ENCODE data around the gene NR5A1.

Gene NR5A1

DNA sequence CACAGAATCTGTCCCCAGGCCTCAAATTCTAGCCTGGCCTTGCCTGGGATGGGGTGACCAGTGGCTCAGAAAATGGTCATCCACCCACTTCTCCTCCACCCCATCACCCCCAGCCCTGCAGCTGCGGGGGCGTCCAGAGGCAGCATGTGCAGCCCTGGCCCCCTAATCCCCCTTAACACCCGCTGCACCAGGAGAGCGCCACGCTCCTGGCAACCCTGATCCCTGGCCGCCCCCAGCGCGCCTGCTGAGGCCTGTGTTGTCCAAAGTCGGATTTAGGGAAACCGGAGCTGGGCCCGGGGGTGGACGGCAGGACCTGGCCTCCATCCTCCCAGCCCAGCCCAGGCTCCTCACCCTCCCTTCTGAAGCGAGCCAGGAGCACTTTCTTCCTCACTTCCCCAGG is 22.0 kb downstream of the NR5A1 start:
- peaks cover 0 to 3% of the 10 kb centered on the region in 2 donors for H3K4me1 ChIP-seq (ENCODE audit: control insufficient read depth in 1 of 2, insufficient read depth in 2 of 2, low read length in 2 of 2)
- H3K4me3 ChIP-seq (ENCODE audit: low read depth in 1 of 2, low read length in 2 of 2), result no peak overlapping the region
- no peak overlapping the region for H3K27ac ChIP-seq (ENCODE audit: low read depth, low read length)
- H3K27me3 ChIP-seq (ENCODE audit: control insufficient read depth in 1 of 2, insufficient read depth in 2 of 2, low read length in 2 of 2), result peaks cover 9 to 37% of the 10 kb centered on the region in 2 donors
- H3K9ac ChIP-seq (ENCODE audit: low read depth in 1 of 2, low read length in 2 of 2), result no peak overlapping the region
- no peaks in the 10 kb centered on the region for H3K36me3 ChIP-seq (ENCODE audit: control insufficient read depth in 1 of 2, insufficient read depth in 2 of 2, low read length in 2 of 2)
- H3K9me3 ChIP-seq (ENCODE audit: control insufficient read depth in 1 of 2, low read length in 2 of 2), result no peaks in the 10 kb centered on the region

DNA sequence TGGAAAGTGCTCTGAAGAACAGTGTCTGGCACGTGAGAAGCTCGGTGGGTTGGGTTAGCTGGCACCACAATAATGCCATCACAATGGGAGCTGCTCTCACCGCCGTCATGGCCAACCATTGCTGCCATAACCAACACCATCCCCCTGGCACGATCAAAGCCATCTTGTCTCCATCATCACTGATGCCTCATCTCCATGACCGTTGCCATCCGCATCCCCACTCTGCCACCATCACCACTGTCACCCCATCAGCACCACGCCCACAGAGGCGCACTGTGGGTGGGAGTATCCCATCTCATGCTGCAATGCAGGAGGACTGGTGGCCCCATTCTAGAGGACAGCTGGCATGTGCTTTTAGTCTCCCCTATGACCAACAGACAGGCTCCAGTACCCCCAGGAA is 23.7 kb downstream of the NR5A1 start:
- Histone ChIP-seq H3K4me3 (ENCODE audit: low read depth in 1 of 2, low read length in 2 of 2) (no peak overlapping the region), H3K9me3 (ENCODE audit: control insufficient read depth in 1 of 2, low read length in 2 of 2) (no peaks in the 10 kb centered on the region), H3K36me3 (ENCODE audit: control insufficient read depth in 1 of 2, insufficient read depth in 2 of 2, low read length in 2 of 2) (no peaks in the 10 kb centered on the region), H3K9ac (ENCODE audit: low read depth in 1 of 2, low read length in 2 of 2) (no peak overlapping the region), H3K27ac (ENCODE audit: low read depth, low read length) (no peak overlapping the region), H3K4me1 (ENCODE audit: control insufficient read depth in 1 of 2, insufficient read depth in 2 of 2, low read length in 2 of 2) (peaks cover 0 to 4% of the 10 kb centered on the region in 2 donors), H3K27me3 (ENCODE audit: control insufficient read depth in 1 of 2, insufficient read depth in 2 of 2, low read length in 2 of 2) (peaks cover 22 to 42% of the 10 kb centered on the region in 2 donors)

DNA sequence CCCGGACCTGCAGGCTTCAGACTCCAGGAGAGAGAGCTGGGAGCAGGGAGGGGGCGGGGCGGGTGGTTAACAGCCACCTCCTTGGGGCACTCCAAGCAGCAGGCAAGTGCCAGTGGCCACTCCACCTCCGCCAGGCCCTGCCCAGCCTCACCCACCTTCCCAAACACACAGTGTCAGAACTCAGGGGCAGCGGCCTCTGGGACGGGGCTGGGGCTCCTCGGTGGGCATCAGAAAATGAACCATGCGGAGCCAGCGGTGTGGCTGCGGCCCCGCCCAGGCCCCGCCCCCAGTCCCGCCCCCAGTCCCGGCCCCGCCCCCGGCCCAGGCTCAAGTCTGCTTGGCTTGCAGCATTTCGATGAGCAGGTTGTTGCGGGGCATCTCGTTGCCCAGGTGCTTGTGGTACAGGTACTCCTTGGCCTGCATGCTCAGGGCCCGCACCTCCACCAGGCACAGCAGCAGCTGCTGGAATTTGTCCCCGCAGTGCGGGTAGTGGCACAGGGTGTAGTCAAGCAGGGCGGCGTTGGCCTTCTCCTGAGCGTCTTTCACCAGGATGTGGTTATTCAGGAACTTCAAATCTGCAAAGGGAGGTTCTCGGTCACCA is 24.7 kb downstream of the NR5A1 start:
- Histone ChIP-seq H3K27ac (ENCODE audit: low read depth, low read length) (no peak overlapping the region), H3K9ac (ENCODE audit: low read depth in 1 of 2, low read length in 2 of 2) (no peak overlapping the region), H3K4me3 (ENCODE audit: low read depth in 1 of 2, low read length in 2 of 2) (no peak overlapping the region), H3K27me3 (ENCODE audit: control insufficient read depth in 1 of 2, insufficient read depth in 2 of 2, low read length in 2 of 2) (peaks cover 29 to 47% of the 10 kb centered on the region in 2 donors), H3K36me3 (ENCODE audit: control insufficient read depth in 1 of 2, insufficient read depth in 2 of 2, low read length in 2 of 2) (no peaks in the 10 kb centered on the region), H3K9me3 (ENCODE audit: control insufficient read depth in 1 of 2, low read length in 2 of 2) (no peaks in the 10 kb centered on the region), H3K4me1 (ENCODE audit: control insufficient read depth in 1 of 2, insufficient read depth in 2 of 2, low read length in 2 of 2) (peaks cover 0 to 4% of the 10 kb centered on the region in 2 donors)

DNA sequence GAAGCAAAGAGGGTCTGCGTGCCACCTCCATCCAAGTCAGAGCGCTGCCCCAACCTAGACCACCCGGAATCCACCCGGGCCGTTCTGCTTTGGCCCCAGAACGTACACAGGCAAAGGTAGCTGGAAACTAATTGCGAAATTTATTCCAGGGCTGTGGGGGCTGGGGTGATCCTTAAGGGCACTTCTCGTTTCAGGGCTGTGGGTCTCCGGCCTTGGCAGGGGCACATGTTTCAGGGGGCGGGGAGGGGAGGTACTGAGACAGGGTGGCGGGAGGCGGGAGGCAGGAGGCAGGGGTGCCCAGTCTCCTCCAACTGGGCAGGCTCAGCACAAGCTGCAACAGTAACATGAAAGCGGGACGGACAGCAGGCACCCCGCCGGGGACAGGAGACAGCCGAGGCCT is 26.1 kb downstream of the NR5A1 start:
- H3K9me3 ChIP-seq (ENCODE audit: control insufficient read depth in 1 of 2, low read length in 2 of 2), result no peaks in the 10 kb centered on the region
- no peaks in the 10 kb centered on the region for H3K36me3 ChIP-seq (ENCODE audit: control insufficient read depth in 1 of 2, insufficient read depth in 2 of 2, low read length in 2 of 2)
- H3K27me3 ChIP-seq (ENCODE audit: control insufficient read depth in 1 of 2, insufficient read depth in 2 of 2, low read length in 2 of 2), result peaks cover 32 to 36% of the 10 kb centered on the region in 2 donors
- H3K4me3 ChIP-seq (ENCODE audit: low read depth in 1 of 2, low read length in 2 of 2), result no peak overlapping the region
- peaks cover 0 to 4% of the 10 kb centered on the region in 2 donors for H3K4me1 ChIP-seq (ENCODE audit: control insufficient read depth in 1 of 2, insufficient read depth in 2 of 2, low read length in 2 of 2)
- no peak overlapping the region for H3K9ac ChIP-seq (ENCODE audit: low read depth in 1 of 2, low read length in 2 of 2)
- no peak overlapping the region for H3K27ac ChIP-seq (ENCODE audit: low read depth, low read length)

DNA sequence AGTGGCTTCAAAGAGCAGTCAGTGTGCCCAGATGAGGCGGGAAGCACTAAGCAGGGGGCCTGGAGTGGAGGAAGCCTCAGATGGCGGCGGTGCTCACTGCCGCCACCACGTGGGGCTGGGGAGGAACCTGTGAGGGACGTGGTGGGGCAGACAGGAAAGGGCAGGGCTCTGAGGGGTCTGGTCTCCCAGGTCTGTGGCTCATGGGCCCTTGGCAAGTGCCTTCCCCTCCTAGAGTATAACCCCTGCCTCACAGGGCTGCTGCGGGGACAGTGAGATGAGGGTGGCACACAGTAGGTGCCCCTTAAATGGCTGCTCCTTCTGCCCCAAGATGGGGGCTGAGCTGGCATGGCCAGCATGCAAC is 26.6 kb downstream of the NR5A1 start:
- no peak overlapping the region for H3K4me3 ChIP-seq (ENCODE audit: low read depth in 1 of 2, low read length in 2 of 2)
- H3K9ac ChIP-seq (ENCODE audit: low read depth in 1 of 2, low read length in 2 of 2), result no peak overlapping the region
- no peaks in the 10 kb centered on the region for H3K36me3 ChIP-seq (ENCODE audit: control insufficient read depth in 1 of 2, insufficient read depth in 2 of 2, low read length in 2 of 2)
- peaks cover 30 to 41% of the 10 kb centered on the region in 2 donors for H3K27me3 ChIP-seq (ENCODE audit: control insufficient read depth in 1 of 2, insufficient read depth in 2 of 2, low read length in 2 of 2)
- H3K9me3 ChIP-seq (ENCODE audit: control insufficient read depth in 1 of 2, low read length in 2 of 2), result no peaks in the 10 kb centered on the region
- H3K27ac ChIP-seq (ENCODE audit: low read depth, low read length), result no peak overlapping the region
- peaks cover 0 to 4% of the 10 kb centered on the region in 2 donors for H3K4me1 ChIP-seq (ENCODE audit: control insufficient read depth in 1 of 2, insufficient read depth in 2 of 2, low read length in 2 of 2)

DNA sequence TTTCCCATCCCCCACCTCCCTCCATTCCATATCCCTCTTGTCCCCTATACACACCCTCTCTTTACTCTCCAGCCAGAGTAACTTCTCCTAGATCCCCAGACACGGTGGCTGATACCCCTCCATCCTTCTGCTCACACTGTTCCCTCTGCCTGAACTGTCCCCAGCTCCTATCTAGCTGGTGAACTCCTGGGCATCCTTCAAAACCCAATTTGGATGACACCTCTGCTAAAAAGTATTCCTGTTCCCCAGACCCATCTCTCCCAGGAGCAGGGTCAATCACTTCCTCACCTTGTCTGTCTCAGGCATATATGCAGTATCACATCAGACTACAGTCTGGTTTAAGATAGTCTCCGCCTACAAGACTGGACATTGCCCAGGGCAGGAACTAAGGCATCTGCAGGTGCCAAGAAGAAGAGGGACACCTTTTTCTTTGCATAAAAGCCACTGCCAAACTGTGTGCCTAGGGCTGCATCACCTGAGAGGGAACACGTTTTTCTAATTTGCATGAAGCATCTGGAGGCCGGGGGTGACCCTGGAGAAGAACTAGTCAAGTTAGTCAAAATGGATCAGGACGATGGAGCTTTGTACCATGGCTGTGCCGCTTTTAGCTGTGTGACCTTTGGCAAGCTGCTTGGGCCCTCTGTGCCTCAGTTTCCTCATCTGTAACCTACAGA is 27.1 kb downstream of the NR5A1 start:
- Histone ChIP-seq H3K4me1 (ENCODE audit: control insufficient read depth in 1 of 2, insufficient read depth in 2 of 2, low read length in 2 of 2) (peaks cover 0 to 4% of the 10 kb centered on the region in 2 donors), H3K9me3 (ENCODE audit: control insufficient read depth in 1 of 2, low read length in 2 of 2) (no peaks in the 10 kb centered on the region), H3K36me3 (ENCODE audit: control insufficient read depth in 1 of 2, insufficient read depth in 2 of 2, low read length in 2 of 2) (no peaks in the 10 kb centered on the region), H3K4me3 (ENCODE audit: low read depth in 1 of 2, low read length in 2 of 2) (no peak overlapping the region), H3K27ac (ENCODE audit: low read depth, low read length) (no peak overlapping the region), H3K9ac (ENCODE audit: low read depth in 1 of 2, low read length in 2 of 2) (no peak overlapping the region), H3K27me3 (ENCODE audit: control insufficient read depth in 1 of 2, insufficient read depth in 2 of 2, low read length in 2 of 2) (peaks cover 32 to 41% of the 10 kb centered on the region in 2 donors)

DNA sequence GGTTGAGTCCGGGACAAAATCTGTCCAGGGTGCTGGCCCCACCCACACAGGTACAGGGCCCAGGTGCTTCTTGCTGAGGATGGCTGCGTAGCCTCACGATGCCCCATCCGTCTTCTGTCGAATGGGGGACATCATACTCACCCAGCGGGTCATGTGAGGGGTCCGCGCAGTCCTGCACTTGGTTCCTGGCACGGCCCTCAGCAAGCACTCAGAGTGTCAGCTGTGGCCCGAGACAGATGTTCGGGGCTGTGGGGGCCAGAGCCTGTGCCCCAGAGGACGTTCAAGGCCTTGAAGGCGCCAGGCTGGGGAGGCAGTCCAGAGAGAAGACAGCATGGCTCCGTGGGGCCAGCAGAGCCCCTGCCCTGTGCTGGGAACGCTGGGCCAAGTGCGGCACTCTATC is 27.8 kb downstream of the NR5A1 start:
- Histone ChIP-seq H3K4me3 (ENCODE audit: low read depth in 1 of 2, low read length in 2 of 2) (no peak overlapping the region), H3K27me3 (ENCODE audit: control insufficient read depth in 1 of 2, insufficient read depth in 2 of 2, low read length in 2 of 2) (peaks cover 36 to 41% of the 10 kb centered on the region in 2 donors), H3K36me3 (ENCODE audit: control insufficient read depth in 1 of 2, insufficient read depth in 2 of 2, low read length in 2 of 2) (no peaks in the 10 kb centered on the region), H3K9ac (ENCODE audit: low read depth in 1 of 2, low read length in 2 of 2) (no peak overlapping the region), H3K4me1 (ENCODE audit: control insufficient read depth in 1 of 2, insufficient read depth in 2 of 2, low read length in 2 of 2) (peaks cover 0 to 4% of the 10 kb centered on the region in 2 donors), H3K9me3 (ENCODE audit: control insufficient read depth in 1 of 2, low read length in 2 of 2) (no peaks in the 10 kb centered on the region), H3K27ac (ENCODE audit: low read depth, low read length) (no peak overlapping the region)

DNA sequence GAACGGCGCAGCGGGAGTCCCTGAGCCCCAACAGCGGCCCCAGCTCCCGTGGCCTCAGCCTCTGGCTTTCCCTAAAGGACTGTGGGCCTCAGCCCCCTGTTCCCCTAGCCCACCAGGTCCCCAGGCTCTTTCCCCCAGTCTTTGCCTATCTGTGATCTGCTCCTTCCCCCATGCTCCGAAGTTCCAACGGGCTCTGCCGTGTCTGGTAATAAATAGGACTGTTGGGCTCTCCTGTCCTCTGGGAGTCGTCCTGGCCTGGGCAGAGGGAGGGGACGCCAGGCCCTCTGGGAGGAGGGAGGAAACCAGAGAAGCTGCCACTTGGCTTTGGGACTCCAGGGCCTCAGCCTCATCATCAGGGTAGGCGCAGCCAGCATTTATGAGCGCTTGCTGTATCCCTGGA is 28.8 kb downstream of the NR5A1 start:
- H3K27me3 ChIP-seq (ENCODE audit: control insufficient read depth in 1 of 2, insufficient read depth in 2 of 2, low read length in 2 of 2), result peaks cover 36 to 41% of the 10 kb centered on the region in 2 donors

DNA sequence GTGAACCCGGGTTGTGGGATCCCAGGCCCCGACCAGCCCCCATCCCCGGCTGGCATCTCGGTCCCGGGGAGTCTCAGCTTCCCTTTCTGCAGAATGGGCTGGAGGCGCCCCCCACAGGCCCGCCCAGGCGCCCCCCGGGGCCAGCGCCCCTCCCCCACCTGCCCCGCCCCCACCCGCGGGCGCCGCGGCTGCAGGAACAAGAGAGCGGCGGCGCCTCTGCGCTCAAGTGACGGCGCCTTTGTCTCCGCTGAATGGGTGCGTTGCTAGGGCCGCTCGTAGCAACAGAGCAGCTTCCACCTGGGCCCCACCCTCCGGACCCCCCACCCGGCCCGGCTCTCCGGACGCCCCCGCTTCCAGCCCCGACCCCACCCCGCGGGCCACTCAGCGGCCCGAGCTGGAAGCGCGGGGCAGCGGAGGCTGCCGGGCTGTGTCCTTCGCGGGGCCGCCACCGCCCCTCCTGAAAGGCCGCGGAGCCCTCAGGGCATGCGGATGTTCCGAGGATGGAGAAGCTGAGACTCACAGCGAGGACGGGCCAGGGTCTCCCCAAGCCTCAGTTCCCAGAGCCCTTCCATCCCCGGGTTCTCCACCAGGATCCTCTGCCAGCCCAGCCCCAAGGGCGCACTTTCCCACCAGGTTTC is 29.4 kb downstream of the NR5A1 start:
- peaks cover 36 to 41% of the 10 kb centered on the region in 2 donors for H3K27me3 ChIP-seq (ENCODE audit: control insufficient read depth in 1 of 2, insufficient read depth in 2 of 2, low read length in 2 of 2)
- no peak overlapping the region for H3K4me3 ChIP-seq (ENCODE audit: low read depth in 1 of 2, low read length in 2 of 2)
- peaks cover 0 to 4% of the 10 kb centered on the region in 2 donors for H3K4me1 ChIP-seq (ENCODE audit: control insufficient read depth in 1 of 2, insufficient read depth in 2 of 2, low read length in 2 of 2)

More for the DNA sequence above, 28.8 kb downstream of the NR5A1 start:
- H3K9me3 ChIP-seq (ENCODE audit: control insufficient read depth in 1 of 2, low read length in 2 of 2), result no peaks in the 10 kb centered on the region
- H3K9ac ChIP-seq (ENCODE audit: low read depth in 1 of 2, low read length in 2 of 2), result no peak overlapping the region
- peaks cover 0 to 4% of the 10 kb centered on the region in 2 donors for H3K4me1 ChIP-seq (ENCODE audit: control insufficient read depth in 1 of 2, insufficient read depth in 2 of 2, low read length in 2 of 2)
- no peaks in the 10 kb centered on the region for H3K36me3 ChIP-seq (ENCODE audit: control insufficient read depth in 1 of 2, insufficient read depth in 2 of 2, low read length in 2 of 2)
- no peak overlapping the region for H3K27ac ChIP-seq (ENCODE audit: low read depth, low read length)
- H3K4me3 ChIP-seq (ENCODE audit: low read depth in 1 of 2, low read length in 2 of 2), result no peak overlapping the region

DNA sequence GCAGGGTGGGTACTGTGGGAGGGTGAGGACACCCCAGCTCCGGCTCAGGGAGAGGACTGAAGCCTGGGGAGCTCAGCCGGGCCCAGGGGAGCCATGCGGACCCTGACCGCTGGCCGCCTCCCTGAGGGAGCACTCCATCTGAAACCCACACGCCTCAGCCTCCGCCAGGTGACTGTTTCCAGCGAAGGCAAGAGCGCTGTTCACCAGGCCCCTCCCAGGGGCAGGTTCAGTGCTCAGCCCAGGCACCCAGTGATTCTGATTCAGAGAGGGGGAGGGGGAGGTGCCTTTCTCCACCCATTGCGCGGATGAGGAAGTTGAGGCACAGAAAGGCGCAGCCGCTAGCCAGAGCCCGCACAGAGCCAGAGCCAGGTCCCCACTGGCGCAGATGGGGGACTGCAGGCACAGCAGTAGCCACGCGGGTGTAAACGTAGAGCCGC is 30.0 kb downstream of the NR5A1 start:
- Histone ChIP-seq H3K9me3 (ENCODE audit: control insufficient read depth in 1 of 2, low read length in 2 of 2) (no peaks in the 10 kb centered on the region), H3K9ac (ENCODE audit: low read depth in 1 of 2, low read length in 2 of 2) (no peak overlapping the region), H3K4me3 (ENCODE audit: low read depth in 1 of 2, low read length in 2 of 2) (no peak overlapping the region), H3K4me1 (ENCODE audit: control insufficient read depth in 1 of 2, insufficient read depth in 2 of 2, low read length in 2 of 2) (peaks cover 0 to 4% of the 10 kb centered on the region in 2 donors), H3K27ac (ENCODE audit: low read depth, low read length) (no peak overlapping the region), H3K27me3 (ENCODE audit: control insufficient read depth in 1 of 2, insufficient read depth in 2 of 2, low read length in 2 of 2) (peaks cover 36 to 40% of the 10 kb centered on the region in 2 donors), H3K36me3 (ENCODE audit: control insufficient read depth in 1 of 2, insufficient read depth in 2 of 2, low read length in 2 of 2) (no peaks in the 10 kb centered on the region)

More for the DNA sequence above, 29.4 kb downstream of the NR5A1 start:
- Histone ChIP-seq H3K9me3 (ENCODE audit: control insufficient read depth in 1 of 2, low read length in 2 of 2) (no peaks in the 10 kb centered on the region), H3K27ac (ENCODE audit: low read depth, low read length) (no peak overlapping the region), H3K36me3 (ENCODE audit: control insufficient read depth in 1 of 2, insufficient read depth in 2 of 2, low read length in 2 of 2) (no peaks in the 10 kb centered on the region), H3K9ac (ENCODE audit: low read depth in 1 of 2, low read length in 2 of 2) (no peak overlapping the region)

All from duodenal mucosa (tissue), 2 donors.